Measurements from ENCODE around the gene ADD3.

DNA sequence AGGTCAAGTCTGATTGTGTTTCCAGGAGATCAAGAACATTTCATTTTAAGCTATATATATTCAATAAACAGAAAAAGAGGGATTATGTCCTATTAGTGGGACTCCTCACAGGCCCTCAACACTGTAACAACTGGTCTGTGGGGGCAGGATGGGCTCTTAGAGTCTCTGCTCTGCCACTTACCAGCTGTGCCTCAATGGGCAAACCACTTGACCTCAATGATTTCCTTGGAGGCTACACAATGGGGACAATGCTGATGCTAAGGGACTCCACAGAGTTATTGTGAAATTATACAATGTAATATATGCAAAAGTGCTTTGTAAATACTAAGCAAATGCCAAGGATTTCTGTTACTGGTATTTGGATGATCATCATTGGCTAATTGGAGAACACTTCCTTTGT, 166.4 kb downstream of the ADD3 start:
- TF ChIP-seq, protein P1, sequence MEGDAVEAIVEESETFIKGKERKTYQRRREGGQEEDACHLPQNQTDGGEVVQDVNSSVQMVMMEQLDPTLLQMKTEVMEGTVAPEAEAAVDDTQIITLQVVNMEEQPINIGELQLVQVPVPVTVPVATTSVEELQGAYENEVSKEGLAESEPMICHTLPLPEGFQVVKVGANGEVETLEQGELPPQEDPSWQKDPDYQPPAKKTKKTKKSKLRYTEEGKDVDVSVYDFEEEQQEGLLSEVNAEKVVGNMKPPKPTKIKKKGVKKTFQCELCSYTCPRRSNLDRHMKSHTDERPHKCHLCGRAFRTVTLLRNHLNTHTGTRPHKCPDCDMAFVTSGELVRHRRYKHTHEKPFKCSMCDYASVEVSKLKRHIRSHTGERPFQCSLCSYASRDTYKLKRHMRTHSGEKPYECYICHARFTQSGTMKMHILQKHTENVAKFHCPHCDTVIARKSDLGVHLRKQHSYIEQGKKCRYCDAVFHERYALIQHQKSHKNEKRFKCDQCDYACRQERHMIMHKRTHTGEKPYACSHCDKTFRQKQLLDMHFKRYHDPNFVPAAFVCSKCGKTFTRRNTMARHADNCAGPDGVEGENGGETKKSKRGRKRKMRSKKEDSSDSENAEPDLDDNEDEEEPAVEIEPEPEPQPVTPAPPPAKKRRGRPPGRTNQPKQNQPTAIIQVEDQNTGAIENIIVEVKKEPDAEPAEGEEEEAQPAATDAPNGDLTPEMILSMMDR (IDR thresholded peaks at IDR 0.05; ENCODE audit: low read depth, low read length, missing input control) = no peak
- TF ChIP-seq TAF1 (conservative IDR thresholded peaks at IDR 0.05) = no peak
- TF ChIP-seq, protein P2, sequence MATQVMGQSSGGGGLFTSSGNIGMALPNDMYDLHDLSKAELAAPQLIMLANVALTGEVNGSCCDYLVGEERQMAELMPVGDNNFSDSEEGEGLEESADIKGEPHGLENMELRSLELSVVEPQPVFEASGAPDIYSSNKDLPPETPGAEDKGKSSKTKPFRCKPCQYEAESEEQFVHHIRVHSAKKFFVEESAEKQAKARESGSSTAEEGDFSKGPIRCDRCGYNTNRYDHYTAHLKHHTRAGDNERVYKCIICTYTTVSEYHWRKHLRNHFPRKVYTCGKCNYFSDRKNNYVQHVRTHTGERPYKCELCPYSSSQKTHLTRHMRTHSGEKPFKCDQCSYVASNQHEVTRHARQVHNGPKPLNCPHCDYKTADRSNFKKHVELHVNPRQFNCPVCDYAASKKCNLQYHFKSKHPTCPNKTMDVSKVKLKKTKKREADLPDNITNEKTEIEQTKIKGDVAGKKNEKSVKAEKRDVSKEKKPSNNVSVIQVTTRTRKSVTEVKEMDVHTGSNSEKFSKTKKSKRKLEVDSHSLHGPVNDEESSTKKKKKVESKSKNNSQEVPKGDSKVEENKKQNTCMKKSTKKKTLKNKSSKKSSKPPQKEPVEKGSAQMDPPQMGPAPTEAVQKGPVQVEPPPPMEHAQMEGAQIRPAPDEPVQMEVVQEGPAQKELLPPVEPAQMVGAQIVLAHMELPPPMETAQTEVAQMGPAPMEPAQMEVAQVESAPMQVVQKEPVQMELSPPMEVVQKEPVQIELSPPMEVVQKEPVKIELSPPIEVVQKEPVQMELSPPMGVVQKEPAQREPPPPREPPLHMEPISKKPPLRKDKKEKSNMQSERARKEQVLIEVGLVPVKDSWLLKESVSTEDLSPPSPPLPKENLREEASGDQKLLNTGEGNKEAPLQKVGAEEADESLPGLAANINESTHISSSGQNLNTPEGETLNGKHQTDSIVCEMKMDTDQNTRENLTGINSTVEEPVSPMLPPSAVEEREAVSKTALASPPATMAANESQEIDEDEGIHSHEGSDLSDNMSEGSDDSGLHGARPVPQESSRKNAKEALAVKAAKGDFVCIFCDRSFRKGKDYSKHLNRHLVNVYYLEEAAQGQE (IDR thresholded peaks at IDR 0.05) = no peak
- no peak for TF ChIP-seq GABPA (IDR thresholded peaks at IDR 0.05 in 1 of 2, conservative IDR thresholded peaks at IDR 0.05 in 1 of 2)
- TF ChIP-seq, protein P3, sequence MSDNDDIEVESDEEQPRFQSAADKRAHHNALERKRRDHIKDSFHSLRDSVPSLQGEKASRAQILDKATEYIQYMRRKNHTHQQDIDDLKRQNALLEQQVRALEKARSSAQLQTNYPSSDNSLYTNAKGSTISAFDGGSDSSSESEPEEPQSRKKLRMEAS (IDR thresholded peaks at IDR 0.05) = no peak
- TF ChIP-seq RAD21 (IDR thresholded peaks at IDR 0.05) = no peak
- TF ChIP-seq SP1 (IDR thresholded peaks at IDR 0.05) = no peak
- no peak for TF ChIP-seq FOXA1 (IDR thresholded peaks at IDR 0.05)
